ENCODE data around the gene ELK1.

DNA sequence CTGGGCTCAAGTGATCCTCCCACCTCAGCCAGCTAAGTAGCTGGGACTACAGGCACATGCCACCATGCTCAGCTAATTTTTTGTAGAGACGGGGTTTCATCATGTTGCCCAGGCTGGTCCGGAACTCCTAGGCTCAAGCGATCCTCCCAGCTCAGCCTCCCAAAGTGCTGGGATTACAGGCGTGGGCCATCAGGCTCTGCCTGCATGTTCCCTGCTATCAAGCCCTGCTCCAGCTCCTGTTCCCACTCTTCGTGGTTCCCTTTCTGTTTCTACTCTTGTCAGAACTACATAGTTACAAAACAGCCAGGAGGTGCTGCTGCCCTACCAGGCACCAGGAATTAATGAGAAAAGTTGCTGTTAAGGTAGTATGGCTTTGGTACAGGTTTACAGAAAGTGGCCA is 59.4 kb downstream of the ELK1 start:
- TF ChIP-seq, protein P1, sequence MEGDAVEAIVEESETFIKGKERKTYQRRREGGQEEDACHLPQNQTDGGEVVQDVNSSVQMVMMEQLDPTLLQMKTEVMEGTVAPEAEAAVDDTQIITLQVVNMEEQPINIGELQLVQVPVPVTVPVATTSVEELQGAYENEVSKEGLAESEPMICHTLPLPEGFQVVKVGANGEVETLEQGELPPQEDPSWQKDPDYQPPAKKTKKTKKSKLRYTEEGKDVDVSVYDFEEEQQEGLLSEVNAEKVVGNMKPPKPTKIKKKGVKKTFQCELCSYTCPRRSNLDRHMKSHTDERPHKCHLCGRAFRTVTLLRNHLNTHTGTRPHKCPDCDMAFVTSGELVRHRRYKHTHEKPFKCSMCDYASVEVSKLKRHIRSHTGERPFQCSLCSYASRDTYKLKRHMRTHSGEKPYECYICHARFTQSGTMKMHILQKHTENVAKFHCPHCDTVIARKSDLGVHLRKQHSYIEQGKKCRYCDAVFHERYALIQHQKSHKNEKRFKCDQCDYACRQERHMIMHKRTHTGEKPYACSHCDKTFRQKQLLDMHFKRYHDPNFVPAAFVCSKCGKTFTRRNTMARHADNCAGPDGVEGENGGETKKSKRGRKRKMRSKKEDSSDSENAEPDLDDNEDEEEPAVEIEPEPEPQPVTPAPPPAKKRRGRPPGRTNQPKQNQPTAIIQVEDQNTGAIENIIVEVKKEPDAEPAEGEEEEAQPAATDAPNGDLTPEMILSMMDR (IDR thresholded peaks at IDR 0.05; ENCODE audit: insufficient read depth, low read length, poor library complexity, severe bottlenecking) = no peak
- no peak for TF ChIP-seq EZH2phosphoT487 (conservative IDR thresholded peaks at IDR 0.05; ENCODE audit: low read length)
